ENCODE measurements around the gene YTHDF2.
A peak's percentile ranks its signal among the peaks of the same experiment; 100 is the strongest.
"Not testable (repeated sequence)": the region's sequence is repeated elsewhere in the genome, so short reads cannot be mapped to it uniquely, and the experiment has no call there.

Gene YTHDF2

GRCh38 chr1:28720376-28720775 is 16.4 kb upstream of the YTHDF2 start:
- in situ Hi-C loops (cut with MboI; ENCODE audit: low pct_unique_long_range_greater_than_20kb, low sequenced_read_pairs, unreplicated experiment) = no loop called here
- DNase-seq (ENCODE audit: low spot score) = no peak
- no peak for TF ChIP-seq CTCF (IDR thresholded peaks at IDR 0.05; ENCODE audit: extremely low read depth, insufficient read depth, missing control alignments)

- in situ Hi-C loops (cut with MboI; ENCODE audit: low pct_unique_long_range_greater_than_20kb, low sequenced_read_pairs, unreplicated experiment) = not testable (repeated sequence)
These were observed 14.8 kb upstream of the YTHDF2 start for GRCh38 chr1:28721927-28722326.

GRCh38 chr1:28725365-28725764 is 11.4 kb upstream of the YTHDF2 start:
- in situ Hi-C loops (cut with MboI; ENCODE audit: low pct_unique_long_range_greater_than_20kb, low sequenced_read_pairs, unreplicated experiment); DNase-seq (ENCODE audit: low spot score): not testable (repeated sequence)

More at GRCh38 chr1:28721927-28722326, 14.8 kb upstream of the YTHDF2 start:
- DNase-seq (ENCODE audit: low spot score) = not testable (repeated sequence)

GRCh38 chr1:28735961-28736449 is 735 bp upstream of the YTHDF2 start:
- DNase-seq (ENCODE audit: low spot score) = no peak
- in situ Hi-C loops (cut with MboI; ENCODE audit: low pct_unique_long_range_greater_than_20kb, low sequenced_read_pairs, unreplicated experiment) = no loop called here
- TF ChIP-seq CTCF (IDR thresholded peaks at IDR 0.05; ENCODE audit: extremely low read depth, insufficient read depth, missing control alignments) = no peak

- peak; percentile 62 for DNase-seq (ENCODE audit: low spot score)
- in situ Hi-C loops (cut with MboI; ENCODE audit: low pct_unique_long_range_greater_than_20kb, low sequenced_read_pairs, unreplicated experiment) = no loop called here
- TF ChIP-seq CTCF (IDR thresholded peaks at IDR 0.05; ENCODE audit: extremely low read depth, insufficient read depth, missing control alignments) = no peak
These were observed 780 bp downstream of the YTHDF2 start for GRCh38 chr1:28737307-28738132.

GRCh38 chr1:28740118-28740517 is 3.4 kb downstream of the YTHDF2 start:
- in situ Hi-C loops (cut with MboI; ENCODE audit: low pct_unique_long_range_greater_than_20kb, low sequenced_read_pairs, unreplicated experiment) = no loop called here
- no peak for TF ChIP-seq CTCF (IDR thresholded peaks at IDR 0.05; ENCODE audit: extremely low read depth, insufficient read depth, missing control alignments)
- DNase-seq (ENCODE audit: low spot score) = no peak

- DNase-seq (ENCODE audit: low spot score) = no peak
- in situ Hi-C loops (cut with MboI; ENCODE audit: low pct_unique_long_range_greater_than_20kb, low sequenced_read_pairs, unreplicated experiment) = no loop called here
- TF ChIP-seq CTCF (IDR thresholded peaks at IDR 0.05; ENCODE audit: extremely low read depth, insufficient read depth, missing control alignments) = no peak
These were observed 7.4 kb downstream of the YTHDF2 start for GRCh38 chr1:28744184-28744583.
